ENCODE results near the gene DLGAP4.
A peak's percentile ranks its signal among the peaks of the same experiment; 100 is the strongest.

Gene DLGAP4

GRCh38 chr20:36493051-36493800, 187.1 kb downstream of the DLGAP4 start:
- Histone ChIP-seq H3K27me3 (ENCODE audit: control insufficient read depth in 5 of 5, insufficient read depth in 4 of 5, low read length in 5 of 5) (no peaks in the 10 kb centered on the region), H3K36me3 (ENCODE audit: control insufficient read depth in 5 of 5, insufficient read depth in 5 of 5, low read length in 5 of 5) (peaks cover 0 to 28% (median 24%) of the 10 kb centered on the region in 5 donors), H3K9ac (ENCODE audit: low read length in 5 of 5) (peak overlapping the region in 1 of 5 donors; percentile 29), H3K4me3 (ENCODE audit: low read depth in 1 of 5, low read length in 5 of 5) (no peak overlapping the region), H3K9me3 (ENCODE audit: control insufficient read depth in 5 of 5, low read length in 5 of 5) (no peaks in the 10 kb centered on the region), H3K4me1 (ENCODE audit: control insufficient read depth in 5 of 5, insufficient read depth in 5 of 5, low read length in 5 of 5) (peaks cover 9 to 50% (median 36%) of the 10 kb centered on the region in 5 donors), H3K27ac (ENCODE audit: low read depth, low read length) (peak overlapping the region; percentile 43)

- Histone ChIP-seq H3K27me3 (ENCODE audit: control insufficient read depth in 5 of 5, insufficient read depth in 4 of 5, low read length in 5 of 5) (no peaks in the 10 kb centered on the region), H3K4me3 (ENCODE audit: low read depth in 1 of 5, low read length in 5 of 5) (no peak overlapping the region), H3K9me3 (ENCODE audit: control insufficient read depth in 5 of 5, low read length in 5 of 5) (no peaks in the 10 kb centered on the region), H3K4me1 (ENCODE audit: control insufficient read depth in 5 of 5, insufficient read depth in 5 of 5, low read length in 5 of 5) (peaks cover 11 to 56% (median 42%) of the 10 kb centered on the region in 5 donors), H3K36me3 (ENCODE audit: control insufficient read depth in 5 of 5, insufficient read depth in 5 of 5, low read length in 5 of 5) (peaks cover 0 to 33% (median 27%) of the 10 kb centered on the region in 5 donors), H3K27ac (ENCODE audit: low read depth, low read length) (peak overlapping the region; percentile 43), H3K9ac (ENCODE audit: low read length in 5 of 5) (peak overlapping the region in 1 of 5 donors; percentile 29)
Measured at GRCh38 chr20:36493801-36494114, 187.6 kb downstream of the DLGAP4 start.

- H3K9me3 ChIP-seq (ENCODE audit: control insufficient read depth in 5 of 5, low read length in 5 of 5): no peaks in the 10 kb centered on the region
- no peaks in the 10 kb centered on the region for H3K27me3 ChIP-seq (ENCODE audit: control insufficient read depth in 5 of 5, insufficient read depth in 4 of 5, low read length in 5 of 5)
- no peak overlapping the region for H3K4me3 ChIP-seq (ENCODE audit: low read depth in 1 of 5, low read length in 5 of 5)
- peak overlapping the region; percentile 93 for H3K27ac ChIP-seq (ENCODE audit: low read depth, low read length)
- H3K36me3 ChIP-seq (ENCODE audit: control insufficient read depth in 5 of 5, insufficient read depth in 5 of 5, low read length in 5 of 5): peaks cover 3 to 59% (median 57%) of the 10 kb centered on the region in 5 donors
- H3K9ac ChIP-seq (ENCODE audit: low read length in 5 of 5): peak overlapping the region in 2 of 5 donors; percentile 57 to 61
- peaks cover 6 to 59% (median 31%) of the 10 kb centered on the region in 5 donors for H3K4me1 ChIP-seq (ENCODE audit: control insufficient read depth in 5 of 5, insufficient read depth in 5 of 5, low read length in 5 of 5)
Measured at GRCh38 chr20:36496707-36497669, 190.8 kb downstream of the DLGAP4 start.

- peak overlapping the region; percentile 93 for H3K27ac ChIP-seq (ENCODE audit: low read depth, low read length)
- H3K4me3 ChIP-seq (ENCODE audit: low read depth in 1 of 5, low read length in 5 of 5): no peak overlapping the region
- H3K36me3 ChIP-seq (ENCODE audit: control insufficient read depth in 5 of 5, insufficient read depth in 5 of 5, low read length in 5 of 5): peaks cover 5 to 63% (median 59%) of the 10 kb centered on the region in 5 donors
- H3K9ac ChIP-seq (ENCODE audit: low read length in 5 of 5): peak overlapping the region in 3 of 5 donors; percentile 48 to 61 (median 57)
- no peaks in the 10 kb centered on the region for H3K27me3 ChIP-seq (ENCODE audit: control insufficient read depth in 5 of 5, insufficient read depth in 4 of 5, low read length in 5 of 5)
- H3K4me1 ChIP-seq (ENCODE audit: control insufficient read depth in 5 of 5, insufficient read depth in 5 of 5, low read length in 5 of 5): peaks cover 2 to 50% (median 22%) of the 10 kb centered on the region in 5 donors
- no peaks in the 10 kb centered on the region for H3K9me3 ChIP-seq (ENCODE audit: control insufficient read depth in 5 of 5, low read length in 5 of 5)
Measured at GRCh38 chr20:36497856-36498255, 191.7 kb downstream of the DLGAP4 start.

- Histone ChIP-seq H3K27me3 (ENCODE audit: control insufficient read depth in 5 of 5, insufficient read depth in 4 of 5, low read length in 5 of 5) (no peaks in the 10 kb centered on the region), H3K36me3 (ENCODE audit: control insufficient read depth in 5 of 5, insufficient read depth in 5 of 5, low read length in 5 of 5) (peaks cover 9 to 68% (median 63%) of the 10 kb centered on the region in 5 donors), H3K9me3 (ENCODE audit: control insufficient read depth in 5 of 5, low read length in 5 of 5) (no peaks in the 10 kb centered on the region), H3K27ac (ENCODE audit: low read depth, low read length) (peak overlapping the region; percentile 93), H3K9ac (ENCODE audit: low read length in 5 of 5) (peak overlapping the region in 3 of 5 donors; percentile 48 to 61 (median 57)), H3K4me1 (ENCODE audit: control insufficient read depth in 5 of 5, insufficient read depth in 5 of 5, low read length in 5 of 5) (peaks cover 2 to 43% (median 17%) of the 10 kb centered on the region in 5 donors), H3K4me3 (ENCODE audit: low read depth in 1 of 5, low read length in 5 of 5) (no peak overlapping the region)
Measured at GRCh38 chr20:36498386-36499179, 192.4 kb downstream of the DLGAP4 start.

- Histone ChIP-seq H3K4me1 (ENCODE audit: control insufficient read depth in 5 of 5, insufficient read depth in 5 of 5, low read length in 5 of 5) (peaks cover 2 to 37% (median 11%) of the 10 kb centered on the region in 5 donors), H3K9ac (ENCODE audit: low read length in 5 of 5) (no peak overlapping the region), H3K36me3 (ENCODE audit: control insufficient read depth in 5 of 5, insufficient read depth in 5 of 5, low read length in 5 of 5) (peaks cover 14 to 73% (median 66%) of the 10 kb centered on the region in 5 donors), H3K27me3 (ENCODE audit: control insufficient read depth in 5 of 5, insufficient read depth in 4 of 5, low read length in 5 of 5) (no peaks in the 10 kb centered on the region), H3K27ac (ENCODE audit: low read depth, low read length) (peak overlapping the region; percentile 93), H3K4me3 (ENCODE audit: low read depth in 1 of 5, low read length in 5 of 5) (no peak overlapping the region), H3K9me3 (ENCODE audit: control insufficient read depth in 5 of 5, low read length in 5 of 5) (no peaks in the 10 kb centered on the region)
Measured at GRCh38 chr20:36499211-36499610, 193.1 kb downstream of the DLGAP4 start.

- Histone ChIP-seq H3K27me3 (ENCODE audit: control insufficient read depth in 5 of 5, insufficient read depth in 4 of 5, low read length in 5 of 5) (no peaks in the 10 kb centered on the region), H3K9me3 (ENCODE audit: control insufficient read depth in 5 of 5, low read length in 5 of 5) (no peaks in the 10 kb centered on the region), H3K36me3 (ENCODE audit: control insufficient read depth in 5 of 5, insufficient read depth in 5 of 5, low read length in 5 of 5) (peaks cover 20 to 80% (median 71%) of the 10 kb centered on the region in 5 donors), H3K4me1 (ENCODE audit: control insufficient read depth in 5 of 5, insufficient read depth in 5 of 5, low read length in 5 of 5) (peaks cover 2 to 34% (median 11%) of the 10 kb centered on the region in 5 donors), H3K9ac (ENCODE audit: low read length in 5 of 5) (peak overlapping the region in 1 of 5 donors; percentile 16), H3K4me3 (ENCODE audit: low read depth in 1 of 5, low read length in 5 of 5) (no peak overlapping the region), H3K27ac (ENCODE audit: low read depth, low read length) (peak overlapping the region; percentile 93)
Measured at GRCh38 chr20:36499723-36500501, 193.8 kb downstream of the DLGAP4 start.

- H3K27me3 ChIP-seq (ENCODE audit: control insufficient read depth in 5 of 5, insufficient read depth in 4 of 5, low read length in 5 of 5): no peaks in the 10 kb centered on the region
- H3K36me3 ChIP-seq (ENCODE audit: control insufficient read depth in 5 of 5, insufficient read depth in 5 of 5, low read length in 5 of 5): peaks cover 23 to 89% (median 70%) of the 10 kb centered on the region in 5 donors
Measured at GRCh38 chr20:36501367-36502006, 195.3 kb downstream of the DLGAP4 start.

More at GRCh38 chr20:36501367-36502006, 195.3 kb downstream of the DLGAP4 start:
- Histone ChIP-seq H3K9me3 (ENCODE audit: control insufficient read depth in 5 of 5, low read length in 5 of 5) (no peaks in the 10 kb centered on the region), H3K4me1 (ENCODE audit: control insufficient read depth in 5 of 5, insufficient read depth in 5 of 5, low read length in 5 of 5) (peaks cover 2 to 26% (median 11%) of the 10 kb centered on the region in 5 donors), H3K9ac (ENCODE audit: low read length in 5 of 5) (no peak overlapping the region), H3K4me3 (ENCODE audit: low read depth in 1 of 5, low read length in 5 of 5) (no peak overlapping the region), H3K27ac (ENCODE audit: low read depth, low read length) (no peak overlapping the region)

Data from subcutaneous abdominal adipose tissue (tissue), 5 donors.